ENCODE results near the gene NEAT1.

DNA sequence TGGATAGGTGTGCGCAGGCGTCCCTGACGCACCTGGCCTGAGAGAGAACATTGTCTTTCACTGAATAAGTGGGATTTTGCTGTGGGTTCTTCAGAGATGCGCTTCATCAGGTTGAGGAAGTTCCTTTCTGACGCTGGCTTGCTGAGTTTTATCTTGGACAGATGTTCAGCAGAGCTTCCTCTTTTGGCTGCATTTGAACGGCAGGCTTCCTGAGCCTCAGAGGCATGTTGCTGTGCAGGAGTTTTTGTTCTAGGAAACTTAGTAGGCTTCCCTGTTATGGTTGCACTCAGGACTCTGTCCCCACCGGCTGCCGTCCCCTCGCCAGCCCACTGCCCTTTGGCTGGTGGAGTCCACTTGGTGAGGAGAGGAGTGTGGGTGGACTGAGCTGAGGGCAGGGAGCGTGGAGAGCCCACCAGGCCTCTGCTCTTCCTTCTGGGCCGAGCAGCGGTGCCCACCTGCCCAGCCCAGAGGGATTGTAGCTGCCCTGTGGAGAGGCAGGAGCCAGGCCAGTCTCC is 18.9 kb upstream of the NEAT1 start:
- TF ChIP-seq, protein P1, sequence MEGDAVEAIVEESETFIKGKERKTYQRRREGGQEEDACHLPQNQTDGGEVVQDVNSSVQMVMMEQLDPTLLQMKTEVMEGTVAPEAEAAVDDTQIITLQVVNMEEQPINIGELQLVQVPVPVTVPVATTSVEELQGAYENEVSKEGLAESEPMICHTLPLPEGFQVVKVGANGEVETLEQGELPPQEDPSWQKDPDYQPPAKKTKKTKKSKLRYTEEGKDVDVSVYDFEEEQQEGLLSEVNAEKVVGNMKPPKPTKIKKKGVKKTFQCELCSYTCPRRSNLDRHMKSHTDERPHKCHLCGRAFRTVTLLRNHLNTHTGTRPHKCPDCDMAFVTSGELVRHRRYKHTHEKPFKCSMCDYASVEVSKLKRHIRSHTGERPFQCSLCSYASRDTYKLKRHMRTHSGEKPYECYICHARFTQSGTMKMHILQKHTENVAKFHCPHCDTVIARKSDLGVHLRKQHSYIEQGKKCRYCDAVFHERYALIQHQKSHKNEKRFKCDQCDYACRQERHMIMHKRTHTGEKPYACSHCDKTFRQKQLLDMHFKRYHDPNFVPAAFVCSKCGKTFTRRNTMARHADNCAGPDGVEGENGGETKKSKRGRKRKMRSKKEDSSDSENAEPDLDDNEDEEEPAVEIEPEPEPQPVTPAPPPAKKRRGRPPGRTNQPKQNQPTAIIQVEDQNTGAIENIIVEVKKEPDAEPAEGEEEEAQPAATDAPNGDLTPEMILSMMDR (IDR thresholded peaks at IDR 0.05 in 2 of 3, conservative IDR thresholded peaks at IDR 0.05 in 1 of 3; ENCODE audit: borderline replicate concordance in 1 of 3, insufficient read depth in 1 of 3, low read depth in 2 of 3, low read length in 2 of 3) = no peak
- TF ChIP-seq POLR2AphosphoS5 (IDR thresholded peaks at IDR 0.05; ENCODE audit: low read depth, low read length) (no peak), JUND (IDR thresholded peaks at IDR 0.05) (no peak), YY1 (IDR thresholded peaks at IDR 0.05; ENCODE audit: extremely low read depth, insufficient replicate concordance, low read depth, low read length) (no peak), MAX (IDR thresholded peaks at IDR 0.05) (no peak), EGR1 (IDR thresholded peaks at IDR 0.05; ENCODE audit: low read depth) (no peak), EZH2 (IDR thresholded peaks at IDR 0.05) (no peak), FOSL1 (IDR thresholded peaks at IDR 0.05; ENCODE audit: low read depth) (no peak), RAD21 (IDR thresholded peaks at IDR 0.05; ENCODE audit: low read depth) (no peak), ZBTB33 (IDR thresholded peaks at IDR 0.05; ENCODE audit: extremely low read depth, insufficient replicate concordance, low read length) (no peak), SRF (IDR thresholded peaks at IDR 0.05; ENCODE audit: low read depth) (no peak), TCF7L2 (IDR thresholded peaks at IDR 0.05; ENCODE audit: borderline replicate concordance, extremely low read depth, insufficient read depth, insufficient read length) (no peak), CEBPB (IDR thresholded peaks at IDR 0.05; ENCODE audit: low read depth) (no peak)
- TF ChIP-seq, protein P2, sequence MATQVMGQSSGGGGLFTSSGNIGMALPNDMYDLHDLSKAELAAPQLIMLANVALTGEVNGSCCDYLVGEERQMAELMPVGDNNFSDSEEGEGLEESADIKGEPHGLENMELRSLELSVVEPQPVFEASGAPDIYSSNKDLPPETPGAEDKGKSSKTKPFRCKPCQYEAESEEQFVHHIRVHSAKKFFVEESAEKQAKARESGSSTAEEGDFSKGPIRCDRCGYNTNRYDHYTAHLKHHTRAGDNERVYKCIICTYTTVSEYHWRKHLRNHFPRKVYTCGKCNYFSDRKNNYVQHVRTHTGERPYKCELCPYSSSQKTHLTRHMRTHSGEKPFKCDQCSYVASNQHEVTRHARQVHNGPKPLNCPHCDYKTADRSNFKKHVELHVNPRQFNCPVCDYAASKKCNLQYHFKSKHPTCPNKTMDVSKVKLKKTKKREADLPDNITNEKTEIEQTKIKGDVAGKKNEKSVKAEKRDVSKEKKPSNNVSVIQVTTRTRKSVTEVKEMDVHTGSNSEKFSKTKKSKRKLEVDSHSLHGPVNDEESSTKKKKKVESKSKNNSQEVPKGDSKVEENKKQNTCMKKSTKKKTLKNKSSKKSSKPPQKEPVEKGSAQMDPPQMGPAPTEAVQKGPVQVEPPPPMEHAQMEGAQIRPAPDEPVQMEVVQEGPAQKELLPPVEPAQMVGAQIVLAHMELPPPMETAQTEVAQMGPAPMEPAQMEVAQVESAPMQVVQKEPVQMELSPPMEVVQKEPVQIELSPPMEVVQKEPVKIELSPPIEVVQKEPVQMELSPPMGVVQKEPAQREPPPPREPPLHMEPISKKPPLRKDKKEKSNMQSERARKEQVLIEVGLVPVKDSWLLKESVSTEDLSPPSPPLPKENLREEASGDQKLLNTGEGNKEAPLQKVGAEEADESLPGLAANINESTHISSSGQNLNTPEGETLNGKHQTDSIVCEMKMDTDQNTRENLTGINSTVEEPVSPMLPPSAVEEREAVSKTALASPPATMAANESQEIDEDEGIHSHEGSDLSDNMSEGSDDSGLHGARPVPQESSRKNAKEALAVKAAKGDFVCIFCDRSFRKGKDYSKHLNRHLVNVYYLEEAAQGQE (IDR thresholded peaks at IDR 0.05; ENCODE audit: low read depth) = no peak
